Cardiac fibroblast (primary cell): Measurements from ENCODE around the gene BBS5.

Experiments
- DNase-seq, 2 donors: peaks; one replicate each; pipeline versions ENCODE4 v3.0.0 to v3.0.0-alpha.2; 2010; ENCODE audit warnings: low read depth in 2 of 2
- H3K4me3 ChIP-seq, 2 donors: replicated peaks in 1 of 2; 1 replicate in 1 of 2; 2 replicates in 1 of 2; pipeline ENCODE4 v1.5.1; 2011; ENCODE audit warnings: low read depth in 2 of 2, low read length in 2 of 2, mild to moderate bottlenecking in 2 of 2, moderate library complexity in 1 of 2
- TF ChIP-seq, protein P1 (sequence below): IDR thresholded peaks from one replicate; pipeline ENCODE4 v1.5.1; 2011; ENCODE audit warnings: low read depth, mild to moderate bottlenecking, low read length, inconsistent platforms

The BBS5 gene

DNA sequence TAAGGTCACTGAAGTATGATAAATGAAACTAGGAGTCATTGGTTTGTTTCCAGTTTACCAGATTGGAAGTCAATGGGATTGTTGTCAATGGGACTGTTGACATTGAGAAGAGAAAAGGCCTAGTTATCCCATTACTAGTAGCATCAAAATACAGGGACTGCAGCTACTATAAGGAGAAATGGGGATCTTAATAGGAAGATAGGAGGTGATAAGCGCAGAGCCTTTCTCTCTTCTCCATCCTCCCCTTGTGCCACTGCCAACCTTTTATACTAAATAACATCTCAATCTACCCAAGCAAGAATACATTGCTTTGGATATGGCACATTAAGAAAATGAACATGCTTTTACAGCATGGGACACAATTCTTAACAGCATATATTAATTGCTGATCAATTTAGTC lies 10.5 kb upstream of the BBS5 start:
- no peak for DNase-seq
- TF ChIP-seq, protein P1, sequence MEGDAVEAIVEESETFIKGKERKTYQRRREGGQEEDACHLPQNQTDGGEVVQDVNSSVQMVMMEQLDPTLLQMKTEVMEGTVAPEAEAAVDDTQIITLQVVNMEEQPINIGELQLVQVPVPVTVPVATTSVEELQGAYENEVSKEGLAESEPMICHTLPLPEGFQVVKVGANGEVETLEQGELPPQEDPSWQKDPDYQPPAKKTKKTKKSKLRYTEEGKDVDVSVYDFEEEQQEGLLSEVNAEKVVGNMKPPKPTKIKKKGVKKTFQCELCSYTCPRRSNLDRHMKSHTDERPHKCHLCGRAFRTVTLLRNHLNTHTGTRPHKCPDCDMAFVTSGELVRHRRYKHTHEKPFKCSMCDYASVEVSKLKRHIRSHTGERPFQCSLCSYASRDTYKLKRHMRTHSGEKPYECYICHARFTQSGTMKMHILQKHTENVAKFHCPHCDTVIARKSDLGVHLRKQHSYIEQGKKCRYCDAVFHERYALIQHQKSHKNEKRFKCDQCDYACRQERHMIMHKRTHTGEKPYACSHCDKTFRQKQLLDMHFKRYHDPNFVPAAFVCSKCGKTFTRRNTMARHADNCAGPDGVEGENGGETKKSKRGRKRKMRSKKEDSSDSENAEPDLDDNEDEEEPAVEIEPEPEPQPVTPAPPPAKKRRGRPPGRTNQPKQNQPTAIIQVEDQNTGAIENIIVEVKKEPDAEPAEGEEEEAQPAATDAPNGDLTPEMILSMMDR, result no peak
- no peak overlapping the region for H3K4me3 ChIP-seq

DNA sequence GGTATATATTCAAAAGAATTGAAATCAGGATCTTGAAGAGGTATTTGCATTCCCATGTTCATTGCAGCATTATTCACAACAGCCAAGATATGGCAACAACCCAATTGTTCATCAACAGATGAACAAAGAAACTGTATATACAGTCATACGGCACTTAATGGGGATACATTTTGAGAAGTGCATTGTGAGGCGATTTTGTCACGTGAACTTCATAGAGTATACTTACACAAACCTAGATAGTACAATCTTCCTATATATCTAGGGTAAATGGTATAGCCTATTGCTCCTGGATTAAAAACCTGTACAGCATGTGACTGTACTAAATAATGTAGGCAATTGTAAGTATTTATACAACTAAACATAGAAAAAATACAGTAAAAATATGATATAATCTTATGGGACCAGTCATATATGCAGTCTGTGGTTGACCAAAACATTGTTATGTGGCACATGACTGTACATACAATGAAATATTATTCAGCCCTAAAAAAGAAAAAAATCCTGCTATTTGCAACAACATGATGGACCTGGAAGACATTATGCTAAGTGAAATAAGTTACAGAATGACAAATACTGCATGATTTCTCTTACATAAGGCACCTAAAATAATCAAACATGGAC lies 9.2 kb upstream of the BBS5 start:
- no peak for DNase-seq
- TF ChIP-seq, protein P1, result no peak
- H3K4me3 ChIP-seq, result no peak overlapping the region

DNA sequence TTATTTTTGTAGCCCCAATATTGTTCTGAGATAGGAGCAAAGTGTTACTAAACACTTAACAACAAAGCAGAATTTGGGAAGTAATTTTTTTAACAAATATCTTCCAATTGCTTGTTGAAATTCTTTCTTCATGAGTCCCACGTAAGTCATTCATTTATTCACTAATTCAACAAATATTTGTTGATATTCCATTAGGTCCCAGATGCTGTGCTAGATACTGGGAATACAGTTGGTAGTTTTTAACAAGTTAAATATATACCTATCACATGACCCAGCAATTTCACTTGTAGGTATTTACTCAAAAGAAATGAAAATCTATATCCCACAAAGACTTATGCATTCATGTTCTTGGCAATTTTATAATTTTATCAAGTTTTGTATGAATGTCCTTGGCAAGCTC lies 7.0 kb upstream of the BBS5 start:
- no peak overlapping the region for H3K4me3 ChIP-seq
- DNase-seq, result no peak

DNA sequence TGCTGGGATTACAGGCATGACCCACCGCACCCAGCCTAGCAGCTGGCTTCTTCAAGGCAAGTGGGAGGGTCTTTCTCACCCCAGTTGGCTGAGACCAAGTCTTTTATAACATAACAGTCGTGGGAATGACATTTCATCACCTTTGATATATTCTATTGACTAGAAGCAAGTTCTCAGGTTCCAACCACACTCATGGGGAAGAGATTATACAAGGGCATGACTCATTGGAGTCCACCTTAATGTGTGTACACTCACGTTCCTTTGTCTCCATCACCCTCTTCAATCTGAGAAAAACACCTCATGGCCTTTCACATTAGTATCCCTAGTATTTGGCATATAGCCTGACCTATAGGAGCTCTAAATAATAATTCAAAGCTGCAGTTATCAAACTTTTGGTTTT lies 2.8 kb upstream of the BBS5 start:
- H3K4me3 ChIP-seq, result no peak overlapping the region
- peak in 1 of 2 donors; percentile 28 for DNase-seq
- TF ChIP-seq, protein P1, result no peak

More for the DNA sequence above, 7.0 kb upstream of the BBS5 start:
- TF ChIP-seq, protein P1, result no peak

DNA sequence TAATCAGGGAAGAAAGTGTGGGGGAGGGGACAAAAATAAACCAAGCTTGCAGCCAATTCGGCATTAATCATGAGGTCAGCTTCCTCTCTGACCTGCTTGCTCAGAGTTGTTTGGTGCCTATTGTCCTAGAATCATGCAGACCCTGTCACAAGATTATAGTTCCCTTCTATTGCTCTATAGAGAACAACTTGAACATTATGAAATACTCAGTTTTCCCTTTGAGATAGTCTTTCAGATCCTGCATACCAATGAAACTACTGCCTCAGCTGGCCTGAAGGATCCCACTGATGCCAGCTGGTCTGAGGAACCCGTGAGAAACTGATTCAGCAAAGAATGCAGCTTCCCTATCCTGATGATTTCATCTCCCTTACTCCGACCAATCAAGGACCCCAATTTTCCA lies 955 bp upstream of the BBS5 start:
- DNase-seq, result peak; percentile 76
- H3K4me3 ChIP-seq, result no peak overlapping the region
- TF ChIP-seq, protein P1, result no peak

DNA sequence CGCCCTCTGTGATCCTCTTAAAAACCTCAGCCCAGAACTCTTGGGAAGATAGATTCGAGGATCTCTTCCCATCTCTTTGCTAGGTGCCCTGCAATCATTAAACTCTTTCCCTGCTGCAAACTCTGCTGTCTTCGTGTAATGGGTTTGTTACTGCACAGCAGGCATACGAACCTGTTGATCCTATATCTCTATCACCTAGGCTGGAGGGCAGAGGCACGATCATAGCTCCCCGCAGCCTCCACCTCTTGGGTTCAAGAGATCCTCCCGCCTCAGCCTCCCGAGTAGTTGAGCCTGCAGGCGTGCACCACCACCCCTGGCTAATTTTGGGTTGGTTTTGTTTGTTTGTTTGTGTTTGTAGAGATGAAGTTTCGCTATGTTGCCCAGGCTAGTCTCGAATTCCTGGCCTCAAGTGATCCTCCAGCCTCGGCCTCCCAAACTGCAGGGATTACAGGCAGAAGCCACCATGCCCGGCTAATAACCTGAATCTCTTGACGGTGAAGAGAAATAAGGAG lies 493 bp upstream of the BBS5 start:
- no peak for DNase-seq
- H3K4me3 ChIP-seq, result peak overlapping the region; percentile 62 to 87
- TF ChIP-seq, protein P1, result no peak

DNA sequence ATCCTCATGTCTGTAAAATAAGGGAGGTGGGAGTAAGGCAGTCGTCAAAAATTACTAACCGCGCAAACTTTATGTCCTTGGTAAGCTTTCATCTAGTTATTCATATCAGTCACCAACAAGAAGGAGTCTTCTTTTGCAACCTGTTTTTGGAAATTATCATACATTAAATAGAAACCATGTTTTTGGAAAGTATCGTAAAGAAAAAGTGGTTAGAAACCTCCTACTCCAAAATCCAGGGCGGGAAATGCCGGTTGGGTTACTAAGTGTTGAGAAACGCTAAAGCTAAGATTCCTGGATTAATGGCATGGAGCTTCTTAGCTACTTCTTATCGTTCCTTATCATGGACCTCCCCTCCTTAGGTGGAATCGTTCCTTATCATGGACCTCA lies 778 bp downstream of the BBS5 start:
- TF ChIP-seq, protein P1, result no peak
- peak; percentile 13 to 25 for DNase-seq
- H3K4me3 ChIP-seq, result peak overlapping the region; percentile 62 to 87
